Neutrophil (primary cell): ENCODE measurements around the gene XYLT1.

Experiments used
- H3K27ac ChIP-seq: fragments of 200-600 bp; sonication (generic); 2 replicates; pipeline ENCODE4 v1.5.1; 2016; ENCODE audit warnings: mild to moderate bottlenecking, moderate library complexity
- H3K27me3 ChIP-seq: fragments of 200-600 bp; sonication (generic); 2 replicates; pipeline ENCODE4 v1.6.0; 2016; ENCODE audit warnings: mild to moderate bottlenecking
- H3K36me3 ChIP-seq: fragments of 200-600 bp; sonication (generic); 2 replicates; pipeline ENCODE4 v1.5.1; 2017
- H3K4me1 ChIP-seq, 2 experiments: fragments of 200-600 bp in 1 of 2; sonication (generic) in 1 of 2; 1 replicate in 1 of 2; 2 replicates in 1 of 2; pipeline versions ENCODE4 v1.5.1 to v1.6.1; 2013 to 2016; ENCODE audit warnings: low read depth in 1 of 2, low read length in 1 of 2, mild to moderate bottlenecking in 1 of 2, moderate library complexity in 1 of 2; ENCODE audit not compliant: control insufficient read depth in 1 of 2, insufficient read depth in 1 of 2
- H3K4me3 ChIP-seq, 2 experiments: fragments of 200-600 bp in 1 of 2; sonication (generic) in 1 of 2; 1 replicate in 1 of 2; 2 replicates in 1 of 2; pipeline ENCODE4 v1.5.1; 2013 to 2016; ENCODE audit warnings: low read depth in 1 of 2, low read length in 1 of 2, mild to moderate bottlenecking in 1 of 2, moderate library complexity in 1 of 2
- H3K9me3 ChIP-seq: fragments of 200-600 bp; sonication (generic); 2 replicates; pipeline ENCODE4 v1.5.1; 2016
- TF ChIP-seq, protein P1 (sequence below): fragments of 200-600 bp; sonication (generic); IDR thresholded peaks from 2 replicates; pipeline ENCODE4 v1.5.1; 2016; ENCODE audit warnings: antibody characterized with exemption

XYLT1 gene

DNA sequence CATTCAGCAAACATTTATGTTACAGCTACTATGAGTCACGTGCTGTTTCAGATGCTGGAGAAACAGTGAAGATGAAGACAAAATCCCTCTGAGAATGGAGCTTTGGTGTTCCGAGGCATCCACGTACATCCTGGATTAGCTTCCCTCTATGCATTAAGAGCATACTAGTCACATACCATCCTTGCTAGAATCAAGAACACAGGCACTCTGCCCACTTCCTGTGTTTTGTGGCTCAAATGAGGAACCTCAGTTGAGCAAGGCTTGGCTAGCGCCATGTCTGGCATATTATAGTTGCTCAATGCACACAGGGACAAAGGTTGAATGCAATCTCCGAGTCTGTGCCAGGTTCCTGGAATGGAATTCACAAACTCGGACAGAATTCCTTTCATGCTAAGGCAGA lies 297.5 kb downstream of the XYLT1 start:
- Histone ChIP-seq H3K4me3 (peak overlapping the region; percentile 29 to 39), H3K36me3 (no peaks in the 10 kb centered on the region), H3K4me1 (peaks cover 50 to 54% of the 10 kb centered on the region in 2 experiments), H3K27me3 (no peaks in the 10 kb centered on the region), H3K27ac (peak overlapping the region; percentile 79), H3K9me3 (no peaks in the 10 kb centered on the region)
- TF ChIP-seq, protein P1, sequence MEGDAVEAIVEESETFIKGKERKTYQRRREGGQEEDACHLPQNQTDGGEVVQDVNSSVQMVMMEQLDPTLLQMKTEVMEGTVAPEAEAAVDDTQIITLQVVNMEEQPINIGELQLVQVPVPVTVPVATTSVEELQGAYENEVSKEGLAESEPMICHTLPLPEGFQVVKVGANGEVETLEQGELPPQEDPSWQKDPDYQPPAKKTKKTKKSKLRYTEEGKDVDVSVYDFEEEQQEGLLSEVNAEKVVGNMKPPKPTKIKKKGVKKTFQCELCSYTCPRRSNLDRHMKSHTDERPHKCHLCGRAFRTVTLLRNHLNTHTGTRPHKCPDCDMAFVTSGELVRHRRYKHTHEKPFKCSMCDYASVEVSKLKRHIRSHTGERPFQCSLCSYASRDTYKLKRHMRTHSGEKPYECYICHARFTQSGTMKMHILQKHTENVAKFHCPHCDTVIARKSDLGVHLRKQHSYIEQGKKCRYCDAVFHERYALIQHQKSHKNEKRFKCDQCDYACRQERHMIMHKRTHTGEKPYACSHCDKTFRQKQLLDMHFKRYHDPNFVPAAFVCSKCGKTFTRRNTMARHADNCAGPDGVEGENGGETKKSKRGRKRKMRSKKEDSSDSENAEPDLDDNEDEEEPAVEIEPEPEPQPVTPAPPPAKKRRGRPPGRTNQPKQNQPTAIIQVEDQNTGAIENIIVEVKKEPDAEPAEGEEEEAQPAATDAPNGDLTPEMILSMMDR, result no peak

DNA sequence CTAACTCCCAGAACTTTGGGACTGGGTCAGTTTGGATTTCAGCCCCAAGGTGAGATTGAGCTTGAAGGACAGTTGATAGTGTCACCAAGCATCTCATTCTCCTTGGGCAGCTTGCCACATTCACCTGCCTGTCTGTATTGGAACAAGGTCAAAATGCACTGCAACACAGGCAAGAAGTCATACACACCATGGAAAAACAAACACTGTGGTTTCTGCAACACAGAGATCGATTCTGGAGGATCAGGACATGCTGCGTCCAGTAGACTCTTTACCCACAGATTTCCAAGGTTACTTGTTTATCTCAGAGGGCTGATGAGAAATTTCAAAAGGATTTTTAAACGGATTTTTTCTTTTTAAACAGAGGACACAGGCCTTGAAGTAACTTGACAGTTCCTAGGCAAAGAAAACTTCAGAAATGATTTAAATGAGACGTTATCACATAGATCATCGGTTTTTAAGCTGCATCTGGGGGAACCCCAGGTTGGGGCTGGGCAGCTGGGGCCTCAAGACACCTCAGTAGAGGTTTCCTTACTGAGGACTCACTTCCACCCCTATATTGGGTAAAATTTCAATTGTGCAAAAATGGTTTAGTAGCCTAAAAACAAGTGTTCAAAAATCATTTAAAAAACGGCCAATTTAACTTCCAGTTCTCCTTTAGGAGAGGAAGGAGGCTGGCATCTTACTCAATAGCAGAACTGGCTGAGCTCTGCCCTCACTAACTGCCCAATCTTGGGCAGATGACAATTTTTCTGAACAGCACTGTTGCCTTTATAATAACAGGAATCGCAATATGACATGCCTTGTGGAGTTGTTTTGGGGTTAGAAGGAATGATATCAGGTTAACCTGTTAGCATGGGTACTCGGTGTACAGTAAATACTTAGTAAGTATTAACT lies 299.3 kb downstream of the XYLT1 start:
- Histone ChIP-seq H3K9me3 (no peaks in the 10 kb centered on the region), H3K27ac (peak overlapping the region; percentile 79)

DNA sequence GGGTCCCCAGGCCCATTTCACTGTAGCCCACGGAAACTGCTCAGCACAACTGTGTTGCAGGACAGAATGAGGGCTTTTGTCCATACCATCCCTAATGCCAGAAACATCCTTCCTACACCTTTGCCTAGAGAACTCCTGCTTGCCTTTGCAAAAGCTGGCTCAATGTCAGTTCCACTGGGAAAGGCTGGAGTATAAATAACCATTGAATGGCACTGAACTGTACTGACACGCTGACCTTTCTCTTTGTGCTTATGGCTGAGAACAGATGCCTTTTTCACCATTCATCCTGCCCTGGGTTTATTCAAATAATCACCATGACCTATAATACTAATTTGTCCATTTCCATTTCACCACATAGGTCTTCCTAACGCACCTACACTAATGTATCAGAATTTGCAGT lies 300.3 kb downstream of the XYLT1 start:
- Histone ChIP-seq H3K27me3 (no peaks in the 10 kb centered on the region), H3K36me3 (no peaks in the 10 kb centered on the region), H3K4me1 (peaks cover 70 to 82% of the 10 kb centered on the region in 2 experiments), H3K9me3 (no peaks in the 10 kb centered on the region), H3K27ac (peak overlapping the region; percentile 79), H3K4me3 (no peak overlapping the region)
- TF ChIP-seq, protein P1, result no peak

More for the DNA sequence above, 299.3 kb downstream of the XYLT1 start:
- TF ChIP-seq, protein P1, result no peak
- H3K4me3 ChIP-seq, result peak overlapping the region in 1 of 2 experiments; percentile 39
- no peaks in the 10 kb centered on the region for H3K36me3 ChIP-seq
- H3K4me1 ChIP-seq, result peaks cover 59 to 71% of the 10 kb centered on the region in 2 experiments
- H3K27me3 ChIP-seq, result no peaks in the 10 kb centered on the region

DNA sequence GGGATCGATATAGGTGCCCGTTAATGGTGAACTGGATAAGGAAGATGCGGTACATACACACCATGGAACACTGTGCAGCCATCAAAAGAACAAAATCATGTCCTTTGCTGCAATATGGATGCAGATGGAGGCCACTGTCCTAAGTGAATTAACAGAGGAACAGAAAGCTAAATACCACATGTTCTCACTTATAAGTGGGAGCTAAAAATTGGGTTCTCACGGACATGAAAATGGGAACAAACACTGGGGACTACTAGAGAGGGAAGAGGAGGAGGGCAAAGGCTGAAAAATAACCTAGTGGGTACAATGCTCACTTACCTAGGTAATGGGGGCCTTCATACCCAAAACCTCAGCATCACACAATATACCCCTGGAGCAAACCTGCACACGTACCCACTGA lies 302.6 kb downstream of the XYLT1 start:
- Histone ChIP-seq H3K4me3 (no peak overlapping the region), H3K36me3 (no peaks in the 10 kb centered on the region), H3K4me1 (peaks cover 81 to 91% of the 10 kb centered on the region in 2 experiments), H3K27ac (no peak overlapping the region), H3K9me3 (no peaks in the 10 kb centered on the region), H3K27me3 (no peaks in the 10 kb centered on the region)
- TF ChIP-seq, protein P1, result no peak

DNA sequence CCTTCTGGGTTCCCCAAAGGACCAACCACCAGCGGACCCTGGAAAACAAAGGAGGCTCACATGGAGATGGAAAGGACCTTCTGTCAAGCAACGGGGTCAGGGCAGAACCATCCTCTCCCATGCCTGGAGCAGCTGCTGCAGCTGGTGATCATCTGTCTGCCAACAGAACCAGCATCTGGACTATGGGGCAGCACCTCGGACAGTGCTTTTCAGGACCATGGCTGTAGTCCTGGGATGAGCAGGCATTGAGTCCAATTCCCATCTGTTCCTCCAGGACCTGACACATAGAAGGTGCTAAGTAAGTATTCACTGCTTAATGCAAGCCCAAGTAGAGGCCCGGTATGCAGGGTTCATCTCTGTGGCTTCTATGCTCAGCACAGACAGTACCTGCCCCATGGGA lies 304.7 kb downstream of the XYLT1 start:
- Histone ChIP-seq H3K36me3 (no peaks in the 10 kb centered on the region), H3K4me3 (no peak overlapping the region), H3K9me3 (no peaks in the 10 kb centered on the region), H3K27me3 (no peaks in the 10 kb centered on the region), H3K4me1 (peaks cover 75 to 87% of the 10 kb centered on the region in 2 experiments), H3K27ac (peak overlapping the region; percentile 59)
- TF ChIP-seq, protein P1, result no peak
